ENCODE results near the gene GPR15. TPM values are rescaled to one million over a fixed set of nuclear protein-coding genes. Genes with fewer than 3 reads are reported as not detected.

The GPR15 gene
- total and polyA plus RNA-seq, 10 donors = 0.30 to 11.9 (median 2.6) TPM; not detected in 1

- no peak overlapping the region for H3K4me3 ChIP-seq
- intact Hi-C loops (cut with DNase I; ENCODE audit: low total_unique reads) = no loop called here
- H3K27ac ChIP-seq = peak overlapping the region in 3 of 8 donors; percentile 70 to 73 (median 72)
- no peaks in the 10 kb centered on the region for H3K9me3 ChIP-seq
- H3K4me1 ChIP-seq = peaks cover 0 to 13% (median 0%) of the 10 kb centered on the region in 6 donors
- DNase-seq = no peak
- 65 to 91% (median 74%) methylated on average over 4 of the region's 4 CpGs for WGBS, 5 donors
- H3K36me3 ChIP-seq = no peaks in the 10 kb centered on the region
- H3K27me3 ChIP-seq (replicated peaks in 1 of 7) = peaks cover 0 to 5% (median 0%) of the 10 kb centered on the region in 7 donors
- TF ChIP-seq CTCF (IDR thresholded peaks at IDR 0.05 in 8 of 11, conservative IDR thresholded peaks at IDR 0.05 in 3 of 11) (no peak), POLR2A (IDR thresholded peaks at IDR 0.05) (no peak), POLR2AphosphoS5 (IDR thresholded peaks at IDR 0.05) (no peak)
Observed at GRCh38 chr3:98555025-98555379, 23.2 kb downstream of the GPR15 start.

- H3K27me3 ChIP-seq (replicated peaks in 1 of 7) = peaks cover 0 to 5% (median 0%) of the 10 kb centered on the region in 7 donors
- no peak overlapping the region for H3K4me3 ChIP-seq
- intact Hi-C loops (cut with DNase I; ENCODE audit: low total_unique reads) = no loop called here
- 46 to 55% (median 50%) methylated on average over 7 of the region's 7 CpGs for WGBS, 5 donors
- no peaks in the 10 kb centered on the region for H3K9me3 ChIP-seq
- DNase-seq = no peak
- peak overlapping the region in 6 of 8 donors; percentile 6 to 73 (median 62) for H3K27ac ChIP-seq
- H3K36me3 ChIP-seq = no peaks in the 10 kb centered on the region
- H3K4me1 ChIP-seq = peaks cover 0 to 13% (median 0%) of the 10 kb centered on the region in 6 donors
- TF ChIP-seq POLR2A (IDR thresholded peaks at IDR 0.05) (no peak), CTCF (IDR thresholded peaks at IDR 0.05 in 8 of 11, conservative IDR thresholded peaks at IDR 0.05 in 3 of 11) (no peak), POLR2AphosphoS5 (IDR thresholded peaks at IDR 0.05) (no peak)
Observed at GRCh38 chr3:98556164-98557130, 24.7 kb downstream of the GPR15 start.

GRCh38 chr3:98557324-98558010, 25.7 kb downstream of the GPR15 start:
- H3K27ac ChIP-seq = peak overlapping the region in 3 of 8 donors; percentile 55 to 72 (median 70)
- TF ChIP-seq CTCF (IDR thresholded peaks at IDR 0.05 in 8 of 11, conservative IDR thresholded peaks at IDR 0.05 in 3 of 11) (no peak), POLR2A (IDR thresholded peaks at IDR 0.05) (no peak), POLR2AphosphoS5 (IDR thresholded peaks at IDR 0.05) (no peak)
- H3K36me3 ChIP-seq = no peaks in the 10 kb centered on the region
- DNase-seq = no peak
- H3K27me3 ChIP-seq (replicated peaks in 1 of 7) = peaks cover 0 to 5% (median 0%) of the 10 kb centered on the region in 7 donors
- intact Hi-C loops (cut with DNase I; ENCODE audit: low total_unique reads) = no loop called here
- H3K9me3 ChIP-seq = no peaks in the 10 kb centered on the region
- H3K4me3 ChIP-seq = no peak overlapping the region
- peaks cover 0 to 20% (median under 1%) of the 10 kb centered on the region in 6 donors for H3K4me1 ChIP-seq
- 57 to 64% (median 63%) methylated on average over 4 of the region's 4 CpGs for WGBS, 5 donors

All from spleen (tissue), 11 donors.